Adrenal gland (tissue), 5 donors: ENCODE data around the gene BEST1.

ENCODE experiments used
- CTCF ChIP-seq, 6 experiments: fragments of 450-650 bp in 4 of 6; fragments of 200-600 bp in 2 of 6; sonication (generic) in 1 of 6; IDR thresholded peaks; 1 replicate in 5 of 6; 2 replicates in 1 of 6; pipeline versions ENCODE4 v1.5.1 to v1.8.0; 2016 to 2021; ENCODE audit warnings: antibody characterized with exemption in 6 of 6, mild to moderate bottlenecking in 2 of 6, moderate library complexity in 1 of 6
- POLR2A ChIP-seq, 2 donors: fragments of 450-650 bp; IDR thresholded peaks; one replicate each; pipeline ENCODE4 v1.6.1; 2017; ENCODE audit warnings: antibody characterized with exemption in 2 of 2, mild to moderate bottlenecking in 2 of 2, moderate library complexity in 1 of 2
- donor health status: DM: no; HTN: no; CAD: no.

- TF ChIP-seq POLR2A (IDR thresholded peaks at IDR 0.05) (no peak), CTCF (IDR thresholded peaks at IDR 0.05) (no peak)
These were observed 39.7 kb upstream of the BEST1 start for GRCh38 chr11:61910187-61911127.
